Epithelial cell of esophagus (primary cell): Measurements from ENCODE around the gene PVALB.

Experiments used
- DNase-seq: peaks from one replicate; pipeline ENCODE4 v3.0.0; 2010; ENCODE audit warnings: low read depth
- H3K4me3 ChIP-seq: 2 replicates; pipeline ENCODE4 v1.5.1; 2011; ENCODE audit warnings: mild to moderate bottlenecking, low read length, control low read depth
- CTCF ChIP-seq: IDR thresholded peaks from 2 replicates; pipeline ENCODE4 v1.5.1; 2011; ENCODE audit warnings: low read depth, mild to moderate bottlenecking, low read length, control low read depth, inconsistent platforms; ENCODE audit not compliant: insufficient read depth; ENCODE audit errors: missing control alignments

Gene PVALB

GRCh38 chr22:36764641-36765040 lies 52.2 kb downstream of the PVALB start:
- TF ChIP-seq CTCF, result no peak
- no peak for DNase-seq
- no peak overlapping the region for H3K4me3 ChIP-seq

GRCh38 chr22:36764060-36764459 lies 52.8 kb downstream of the PVALB start:
- no peak overlapping the region for H3K4me3 ChIP-seq
- TF ChIP-seq CTCF, result no peak

GRCh38 chr22:36763576-36763975 lies 53.3 kb downstream of the PVALB start:
- no peak for TF ChIP-seq CTCF
- DNase-seq, result peak; percentile 81
- no peak overlapping the region for H3K4me3 ChIP-seq

More at GRCh38 chr22:36764060-36764459, 52.8 kb downstream of the PVALB start:
- DNase-seq, result peak; percentile 39

- H3K4me3 ChIP-seq, result no peak overlapping the region
- no peak for TF ChIP-seq CTCF
- DNase-seq, result no peak
These were observed 54.1 kb downstream of the PVALB start for GRCh38 chr22:36762687-36763260.

GRCh38 chr22:36761553-36762240 lies 55.1 kb downstream of the PVALB start:
- no peak for DNase-seq
- no peak overlapping the region for H3K4me3 ChIP-seq
- TF ChIP-seq CTCF, result no peak

GRCh38 chr22:36760786-36761185 lies 56.0 kb downstream of the PVALB start:
- no peak for DNase-seq
- TF ChIP-seq CTCF, result no peak
- H3K4me3 ChIP-seq, result no peak overlapping the region
